Measurements from ENCODE around the gene GLIS2.

Gene GLIS2

GRCh38 chr16:4385789-4386450, 70.1 kb downstream of the GLIS2 start:
- no peak for DNase-seq
- in situ Hi-C loops (cut with MboI; ENCODE audit: low pct_unique_long_range_greater_than_20kb, low sequenced_read_pairs): no loop called here

GRCh38 chr16:4386451-4386805, 70.6 kb downstream of the GLIS2 start:
- in situ Hi-C loops (cut with MboI; ENCODE audit: low pct_unique_long_range_greater_than_20kb, low sequenced_read_pairs): no loop called here
- DNase-seq: no peak

- DNase-seq: no peak
Measured at GRCh38 chr16:4386951-4387565, 71.2 kb downstream of the GLIS2 start.

GRCh38 chr16:4387781-4388180, 71.9 kb downstream of the GLIS2 start:
- in situ Hi-C loops (cut with MboI; ENCODE audit: low pct_unique_long_range_greater_than_20kb, low sequenced_read_pairs): no loop called here
- no peak for DNase-seq

More at GRCh38 chr16:4386951-4387565, 71.2 kb downstream of the GLIS2 start:
- in situ Hi-C loops (cut with MboI; ENCODE audit: low pct_unique_long_range_greater_than_20kb, low sequenced_read_pairs): no loop called here

GRCh38 chr16:4388271-4389021, 72.6 kb downstream of the GLIS2 start:
- in situ Hi-C loops (cut with MboI; ENCODE audit: low pct_unique_long_range_greater_than_20kb, low sequenced_read_pairs): no loop called here
- no peak for DNase-seq

Data from KBM-7 (cell line).